ENCODE measurements around the gene SIL1. TPM values are rescaled to one million over a fixed set of nuclear protein-coding genes. Genes with fewer than 3 reads are reported as not detected.
"Not testable (repeated sequence)": the region's sequence is repeated elsewhere in the genome, so short reads cannot be mapped to it uniquely, and the experiment has no call there.

Gene SIL1
- polyA plus RNA-seq, 4 donors: 43.7 to 55.8 (median 50.1) TPM

DNA sequence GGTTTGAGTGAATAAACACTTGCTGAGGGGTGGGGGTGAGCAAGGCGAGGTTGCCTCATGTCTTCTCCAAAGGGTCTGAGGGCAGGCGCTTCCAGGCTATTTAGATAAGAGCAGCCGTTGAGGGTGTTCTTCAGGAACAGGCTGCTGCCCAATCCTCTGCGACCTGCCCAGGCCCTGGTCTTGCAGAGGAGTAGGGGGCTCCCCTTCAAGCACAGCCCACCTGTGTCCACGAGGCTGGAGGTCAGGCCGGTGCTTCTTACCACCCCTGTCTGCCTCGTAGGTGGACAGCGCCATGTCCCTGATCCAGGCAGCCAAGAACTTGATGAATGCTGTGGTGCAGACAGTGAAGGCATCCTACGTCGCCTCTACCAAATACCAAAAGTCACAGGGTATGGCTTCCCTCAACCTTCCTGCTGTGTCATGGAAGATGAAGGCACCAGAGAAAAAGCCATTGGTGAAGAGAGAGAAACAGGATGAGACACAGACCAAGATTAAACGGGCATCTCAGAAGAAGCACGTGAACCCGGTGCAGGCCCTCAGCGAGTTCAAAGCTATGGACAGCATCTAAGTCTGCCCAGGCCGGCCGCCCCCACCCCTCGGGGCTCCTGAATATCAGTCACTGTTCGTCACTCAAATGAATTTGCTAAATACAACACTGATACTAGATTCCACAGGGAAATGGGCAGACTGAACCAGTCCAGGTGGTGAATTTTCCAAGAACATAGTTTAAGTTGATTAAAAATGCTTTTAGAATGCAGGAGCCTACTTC is 264.5 kb downstream of the SIL1 start:
- no peak for DNase-seq (ENCODE audit: low read depth in 4 of 4, low spot score in 2 of 4)

DNA sequence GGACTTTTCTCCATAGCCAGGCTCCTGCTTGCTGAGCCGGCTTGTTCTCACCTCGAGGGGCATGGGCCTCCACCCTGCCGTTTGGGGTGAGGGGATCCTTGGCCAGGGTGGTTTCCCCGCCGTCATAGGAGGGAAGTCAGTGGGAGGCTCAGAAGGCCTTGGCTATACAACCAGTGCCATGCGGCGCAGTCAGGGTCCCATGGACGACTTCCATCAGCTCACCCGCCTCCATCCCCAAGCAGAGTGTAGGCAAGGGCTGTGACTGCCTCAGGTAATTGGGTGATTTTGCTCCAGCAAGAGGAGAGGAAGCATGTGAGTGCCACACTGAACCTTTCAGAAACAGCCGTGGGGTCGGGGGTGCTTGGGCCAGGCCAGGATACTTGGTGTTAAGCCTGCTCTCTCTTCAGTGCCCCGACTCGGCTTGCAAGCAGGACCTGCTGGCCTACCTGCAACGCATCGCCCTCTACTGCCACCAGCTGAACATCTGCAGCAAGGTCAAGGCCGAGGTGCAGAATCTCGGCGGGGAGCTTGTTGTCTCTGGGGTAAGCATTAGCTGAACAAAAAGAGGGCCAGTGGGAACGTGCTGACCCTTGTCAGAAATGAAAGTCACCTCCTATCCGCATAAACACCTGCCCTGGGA is 265.9 kb downstream of the SIL1 start:
- no peak for DNase-seq (ENCODE audit: low read depth in 4 of 4, low spot score in 2 of 4)

DNA sequence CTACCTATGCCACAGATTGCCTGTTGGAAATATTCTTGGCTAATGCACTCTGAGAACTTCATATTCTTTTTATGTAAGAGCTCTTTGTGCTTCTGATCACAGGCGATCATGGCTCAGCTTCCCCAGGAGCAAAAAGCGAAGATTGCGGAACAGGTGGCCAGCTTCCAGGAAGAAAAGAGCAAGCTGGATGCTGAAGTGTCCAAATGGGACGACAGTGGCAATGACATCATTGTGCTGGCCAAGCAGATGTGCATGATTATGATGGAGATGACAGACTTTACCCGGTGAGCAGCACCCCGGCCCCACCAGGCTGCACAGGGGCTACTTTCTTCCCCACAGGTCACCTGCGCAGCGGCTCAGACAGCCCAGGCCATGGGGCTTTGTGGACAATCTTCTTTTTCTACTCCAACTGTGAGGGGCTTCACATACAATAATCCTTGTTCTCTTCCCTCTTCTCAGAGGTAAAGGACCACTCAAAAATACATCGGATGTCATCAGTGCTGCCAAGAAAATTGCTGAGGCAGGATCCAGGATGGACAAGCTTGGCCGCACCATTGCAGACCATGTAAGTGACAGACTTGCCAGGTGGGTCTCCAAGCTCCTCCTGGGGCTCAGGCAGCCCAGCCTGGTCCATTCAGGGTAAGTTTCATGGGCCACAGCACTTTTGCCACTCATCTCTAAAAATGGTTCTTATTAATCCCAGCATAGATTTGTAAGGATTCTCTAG is 267.6 kb downstream of the SIL1 start:
- no peak for DNase-seq (ENCODE audit: low read depth in 4 of 4, low spot score in 2 of 4)

DNA sequence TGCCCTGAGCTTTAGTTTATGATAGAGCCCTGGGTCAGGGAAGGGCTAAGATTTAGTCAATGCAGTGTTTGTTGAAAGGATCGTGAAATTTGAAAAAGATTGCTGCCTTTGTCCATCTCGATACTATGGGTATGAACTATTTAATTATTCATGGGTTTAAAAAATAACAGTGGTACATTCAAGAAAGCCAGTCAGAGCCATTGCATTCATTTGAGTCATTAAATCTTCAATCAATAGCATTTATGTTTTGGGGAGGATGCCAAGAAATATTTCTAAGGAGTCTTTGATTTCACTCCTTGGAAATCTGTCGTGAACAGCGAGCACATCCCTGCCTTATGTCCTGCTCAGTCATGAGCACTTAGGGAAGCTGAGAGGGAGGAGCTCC is 268.6 kb downstream of the SIL1 start:
- no peak for DNase-seq (ENCODE audit: low read depth in 4 of 4, low spot score in 2 of 4)

DNA sequence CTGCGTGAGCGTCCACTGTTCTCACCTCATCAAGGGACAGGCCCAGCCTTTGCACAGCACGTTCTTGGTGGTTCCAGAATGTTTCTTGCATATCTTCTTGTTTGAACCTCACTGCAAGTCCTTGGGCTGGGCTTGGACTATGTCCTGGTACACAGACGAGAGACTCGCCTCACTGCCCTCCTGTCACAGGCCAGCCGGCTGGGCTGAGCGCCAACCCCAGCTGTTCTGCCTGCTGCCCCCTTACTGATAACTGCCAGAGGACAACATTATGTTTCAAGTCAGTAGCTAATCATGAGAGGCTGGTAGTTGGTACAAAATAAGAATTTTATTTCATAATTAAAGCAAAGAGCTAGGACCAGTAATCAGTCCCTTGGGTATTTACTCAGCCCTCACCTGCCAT is 270.2 kb downstream of the SIL1 start:
- no peak for DNase-seq (ENCODE audit: low read depth in 4 of 4, low spot score in 2 of 4)

DNA sequence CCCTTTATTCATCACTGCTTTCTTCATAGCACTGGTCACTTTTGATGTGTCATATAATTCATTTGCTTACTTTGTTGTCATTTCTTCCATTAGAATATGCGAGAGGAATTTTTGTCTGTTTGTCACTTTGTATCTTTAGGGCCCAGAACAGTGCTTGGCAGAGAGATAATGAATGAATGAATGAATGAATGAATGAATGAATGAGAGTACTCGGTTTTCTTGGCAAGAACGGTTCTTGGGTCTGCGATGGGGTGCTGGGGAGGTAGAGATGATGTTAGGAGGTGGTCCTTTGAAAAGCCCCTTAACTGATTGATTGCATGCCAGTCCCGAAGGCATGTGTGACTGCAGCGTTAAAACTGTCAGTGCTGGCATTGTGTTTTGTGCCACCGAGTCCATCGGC is 270.6 kb downstream of the SIL1 start:
- DNase-seq (ENCODE audit: low read depth in 4 of 4, low spot score in 2 of 4): no peak

DNA sequence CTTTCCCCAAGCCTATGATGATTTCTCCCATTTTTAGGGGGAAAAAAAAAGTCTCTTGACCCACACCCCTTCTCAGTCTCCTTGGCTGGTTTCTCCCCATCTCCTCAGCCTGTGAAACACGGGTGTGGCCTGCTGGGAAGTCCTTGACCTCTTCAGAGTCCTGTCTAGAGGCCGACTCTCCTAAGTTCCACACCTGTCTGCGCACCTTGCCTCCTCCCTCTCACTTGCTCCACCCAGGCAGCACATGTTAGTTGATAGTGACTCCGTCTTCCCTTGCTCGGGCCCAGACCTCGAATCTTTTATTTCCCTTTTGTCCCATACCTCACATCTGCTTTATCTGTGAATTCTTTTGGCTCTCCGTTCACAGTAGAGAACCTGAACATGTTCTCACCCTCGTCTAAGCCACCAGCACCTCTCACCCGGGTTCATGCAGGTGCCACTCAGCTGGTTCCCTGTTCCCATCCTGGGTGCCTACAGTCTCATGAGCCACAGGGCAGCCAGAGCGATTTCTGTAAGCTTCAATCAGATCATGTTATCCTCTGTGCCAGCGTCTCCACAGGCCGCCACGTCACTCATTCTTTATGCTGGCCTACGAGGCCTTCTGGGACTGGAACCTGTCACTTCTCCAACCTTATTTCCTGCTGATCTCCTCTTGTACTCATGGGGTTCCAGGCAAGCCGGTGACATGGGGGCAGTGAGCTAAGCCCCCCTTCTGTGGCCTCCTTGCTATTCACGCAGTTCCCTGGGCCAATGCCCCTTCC is 271.3 kb downstream of the SIL1 start:
- no peak for DNase-seq (ENCODE audit: low read depth in 4 of 4, low spot score in 2 of 4)

DNA sequence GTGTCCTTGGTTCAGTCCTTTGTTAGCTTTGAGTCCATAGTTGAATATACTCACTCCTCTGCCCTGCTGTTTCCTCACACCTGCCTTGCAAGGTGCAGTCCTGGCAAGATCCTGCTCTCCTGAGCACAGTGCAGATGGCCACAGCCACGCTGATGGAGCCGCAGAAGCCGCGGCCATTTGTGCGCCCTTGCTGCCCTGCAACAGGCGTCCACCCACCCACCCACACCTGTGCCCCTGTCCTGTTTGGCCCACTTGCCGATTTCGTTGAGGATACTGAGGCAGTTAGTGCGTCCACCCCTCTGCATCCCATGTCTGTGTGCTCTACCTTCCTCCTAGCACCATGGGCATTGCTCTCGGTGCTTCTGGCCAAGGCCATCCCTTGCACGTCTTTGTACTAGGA is 271.9 kb downstream of the SIL1 start:
- DNase-seq (ENCODE audit: low read depth in 4 of 4, low spot score in 2 of 4): no peak

DNA sequence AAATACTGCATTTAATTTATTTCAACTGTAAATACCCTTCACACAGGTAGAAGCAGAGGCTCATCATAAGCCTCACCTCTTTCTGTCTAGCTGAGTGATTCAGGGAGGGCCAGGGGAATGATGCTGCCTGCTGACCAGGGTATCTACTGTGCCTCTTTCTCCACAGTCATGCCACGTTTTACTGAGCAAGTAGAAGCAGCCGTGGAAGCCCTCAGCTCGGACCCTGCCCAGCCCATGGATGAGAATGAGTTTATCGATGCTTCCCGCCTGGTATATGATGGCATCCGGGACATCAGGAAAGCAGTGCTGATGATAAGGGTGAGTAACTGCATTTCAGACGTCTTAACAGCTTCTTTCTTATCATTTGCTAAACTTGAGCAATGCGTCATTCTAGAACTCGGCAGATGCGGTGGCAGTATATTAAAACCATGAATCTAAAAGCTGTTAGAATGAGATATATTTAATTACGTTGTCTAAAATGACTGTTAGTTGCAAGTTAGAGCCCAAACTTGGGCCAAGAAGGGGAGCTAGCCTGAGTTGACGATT is 273.0 kb downstream of the SIL1 start:
- no peak for DNase-seq (ENCODE audit: low read depth in 4 of 4, low spot score in 2 of 4)

DNA sequence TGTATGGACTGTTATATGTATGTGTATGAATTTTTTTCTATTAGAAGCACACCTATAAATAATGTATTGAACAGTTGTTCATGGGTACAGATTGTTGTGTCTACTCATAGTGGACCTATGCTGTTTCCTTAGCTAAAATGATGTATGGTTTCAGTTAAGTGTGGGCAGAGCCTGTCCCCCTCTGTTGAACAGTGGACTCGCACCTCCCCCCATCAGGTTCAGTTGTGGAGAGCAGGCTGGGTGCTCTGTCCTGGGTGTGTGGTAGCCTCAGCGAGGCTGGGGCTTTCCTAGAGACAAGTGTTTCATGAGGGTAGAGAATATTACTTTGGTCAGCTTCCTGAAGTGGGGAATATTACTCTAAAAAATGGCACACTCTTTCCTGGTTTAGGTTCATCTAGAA is 275.7 kb downstream of the SIL1 start:
- DNase-seq (ENCODE audit: low read depth in 4 of 4, low spot score in 2 of 4): no peak

DNA sequence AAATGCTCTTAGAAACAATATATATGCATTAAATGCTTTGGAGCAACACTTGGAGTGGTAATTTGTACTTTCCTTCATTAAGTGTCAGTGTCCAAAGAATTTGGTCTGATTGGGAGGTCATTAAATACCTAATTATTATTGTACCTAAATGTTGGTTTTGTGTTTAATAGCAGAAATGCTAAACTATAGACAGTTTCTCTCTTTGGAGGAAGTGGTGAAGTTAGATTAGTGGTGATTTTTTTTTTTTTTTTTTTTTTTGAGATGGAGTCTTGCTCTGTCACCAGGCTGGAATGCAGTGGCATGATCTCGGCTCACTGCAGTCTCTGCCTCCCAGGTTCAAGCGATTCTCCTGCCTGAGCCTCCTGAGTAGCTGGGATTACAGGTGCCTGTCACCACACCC is 276.8 kb downstream of the SIL1 start:
- not testable (repeated sequence) for DNase-seq (ENCODE audit: low read depth in 4 of 4, low spot score in 2 of 4)

DNA sequence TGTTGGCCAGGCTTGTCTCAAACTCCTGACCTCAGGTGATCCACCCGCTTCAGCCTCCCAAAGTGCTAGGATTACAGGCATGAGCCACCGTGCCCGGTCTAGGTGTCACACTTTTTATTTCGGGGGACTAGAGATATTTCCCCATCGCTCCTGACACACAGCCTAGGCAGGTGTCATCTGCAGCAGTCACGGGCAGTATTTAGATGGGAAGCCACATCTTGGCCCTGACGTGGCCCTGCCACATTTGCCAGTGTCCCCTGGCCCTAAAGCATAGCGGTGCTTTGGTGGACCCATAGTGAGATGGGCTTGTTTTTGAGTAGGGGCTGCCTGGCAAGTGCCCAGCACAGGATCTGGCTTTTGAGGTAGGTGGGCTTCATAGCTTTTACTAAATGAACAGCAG is 278.0 kb downstream of the SIL1 start:
- no peak for DNase-seq (ENCODE audit: low read depth in 4 of 4, low spot score in 2 of 4)

DNA sequence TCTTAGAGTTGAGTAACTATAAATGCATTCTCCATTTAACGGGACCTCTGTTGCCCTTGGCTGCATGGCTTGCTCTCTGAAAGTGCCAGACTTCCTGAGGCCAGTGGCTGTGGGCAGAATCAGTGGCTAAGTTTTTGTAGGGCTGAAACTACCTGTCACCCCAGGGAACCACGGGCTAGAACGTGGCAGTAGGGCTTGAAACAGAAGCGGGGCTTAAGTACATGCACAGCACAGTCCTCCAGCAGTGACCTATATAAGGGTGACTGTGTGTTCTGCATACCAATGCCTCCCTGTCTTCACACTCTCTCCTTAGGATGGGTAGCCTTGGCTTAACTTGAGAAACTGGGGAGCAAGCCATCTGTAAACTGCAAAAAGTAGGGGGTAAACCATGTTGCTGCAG is 279.5 kb downstream of the SIL1 start:
- DNase-seq (ENCODE audit: low read depth in 4 of 4, low spot score in 2 of 4): no peak

DNA sequence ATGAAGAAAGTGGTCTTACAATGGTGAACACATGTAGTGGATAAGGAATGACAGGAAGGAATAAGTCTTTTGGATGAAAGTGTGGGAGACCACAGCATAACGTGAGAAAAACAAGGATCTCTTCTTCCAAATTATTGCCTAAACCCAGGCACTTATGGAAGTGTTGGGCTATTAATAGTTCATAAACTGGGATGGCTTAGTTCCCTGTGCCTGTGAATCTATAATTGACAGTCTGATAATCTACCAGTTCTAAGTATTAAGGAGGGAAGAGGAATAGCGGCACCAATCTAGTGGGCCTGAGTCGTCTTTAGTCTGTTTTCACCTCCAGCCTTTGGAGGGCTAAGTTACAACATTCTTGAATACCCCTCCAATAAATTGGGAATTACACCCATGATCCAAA is 283.8 kb downstream of the SIL1 start:
- no peak for DNase-seq (ENCODE audit: low read depth in 4 of 4, low spot score in 2 of 4)

DNA sequence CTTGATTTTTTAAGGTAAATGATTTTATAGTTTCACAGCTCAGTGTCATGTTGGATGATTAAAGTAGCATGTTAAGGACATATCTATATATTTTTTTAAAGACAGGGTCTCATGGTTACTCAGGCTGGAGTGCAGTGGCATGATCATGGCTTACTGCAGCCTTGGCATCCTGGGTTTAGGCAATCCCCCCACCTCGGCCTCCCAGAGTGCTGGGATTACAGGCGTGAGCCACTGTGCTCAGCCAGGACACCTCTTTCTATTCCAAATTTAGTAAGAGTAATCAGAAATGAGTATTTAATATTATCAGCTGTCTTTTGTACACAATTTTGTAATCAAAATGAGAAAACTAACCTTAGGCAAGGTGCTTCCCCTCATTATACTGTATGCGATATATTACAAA is 284.4 kb downstream of the SIL1 start:
- no peak for DNase-seq (ENCODE audit: low read depth in 4 of 4, low spot score in 2 of 4)

DNA sequence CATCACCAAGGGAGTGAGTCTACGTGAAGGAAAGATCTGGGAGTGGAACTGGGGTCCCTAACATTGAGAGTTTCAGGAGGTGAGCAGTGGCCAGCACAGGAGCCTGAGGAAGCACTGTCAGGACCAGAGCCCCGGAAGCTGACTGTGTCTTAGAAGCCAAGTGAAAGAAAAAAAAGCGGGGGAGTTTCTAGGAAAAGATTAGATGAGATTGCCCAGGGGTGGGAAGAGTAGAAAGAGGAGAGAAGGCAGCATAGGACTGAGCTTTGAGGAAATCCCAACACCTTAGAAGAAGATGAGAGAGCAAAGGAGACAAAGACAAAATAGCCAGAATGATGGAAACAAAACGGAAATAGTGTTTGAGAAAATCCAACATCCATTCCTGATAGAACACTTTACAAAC is 286.1 kb downstream of the SIL1 start:
- DNase-seq (ENCODE audit: low read depth in 4 of 4, low spot score in 2 of 4): no peak

DNA sequence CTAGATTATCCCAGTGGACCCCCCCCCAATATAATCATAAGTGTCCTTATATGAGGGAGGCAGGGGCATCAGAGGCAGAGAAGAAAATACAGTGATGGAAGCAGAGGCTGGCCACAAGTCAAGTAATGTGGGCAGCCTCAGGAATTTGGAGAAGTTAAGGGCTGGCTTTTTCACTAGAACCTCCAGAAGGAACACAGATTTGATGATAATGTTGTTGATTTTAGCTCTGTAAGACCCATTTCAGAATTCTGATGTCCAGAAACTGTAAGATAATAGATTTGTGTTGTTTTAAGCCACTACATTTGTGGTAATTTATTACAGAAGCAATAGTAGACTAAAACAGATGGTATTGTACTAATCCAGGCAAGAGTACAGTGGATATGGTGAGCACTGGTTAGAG is 286.7 kb downstream of the SIL1 start:
- no peak for DNase-seq (ENCODE audit: low read depth in 4 of 4, low spot score in 2 of 4)

DNA sequence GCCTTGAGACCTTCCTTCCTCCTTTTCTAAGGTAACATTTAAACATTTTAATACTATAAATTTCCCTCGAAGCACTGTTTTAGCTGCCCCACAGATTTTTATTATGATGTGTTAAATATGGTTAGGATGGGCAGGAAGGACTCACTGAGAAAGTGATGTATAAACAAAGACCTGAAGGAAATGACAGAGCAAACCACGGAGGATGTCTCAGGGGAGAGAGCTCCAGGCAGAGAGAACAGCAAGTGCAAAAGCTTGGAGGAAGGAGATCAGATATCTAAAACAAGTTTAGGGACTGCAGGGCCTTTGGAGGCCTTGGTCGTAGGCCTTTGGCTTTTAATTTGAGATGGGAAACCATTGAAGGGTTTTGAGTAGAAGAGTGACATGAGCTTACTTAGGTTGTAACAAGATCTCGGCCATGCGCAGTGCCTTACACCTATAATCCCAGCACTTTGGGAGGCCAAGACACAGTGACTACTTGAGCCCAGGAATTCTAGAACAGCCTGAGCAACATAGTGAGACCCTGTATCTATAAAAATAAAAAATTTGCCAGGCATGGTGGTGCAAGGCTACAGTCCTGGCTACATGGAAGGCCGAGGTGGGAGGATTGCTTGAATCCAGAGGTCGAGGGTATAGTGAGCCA is 287.5 kb downstream of the SIL1 start:
- no peak for DNase-seq (ENCODE audit: low read depth in 4 of 4, low spot score in 2 of 4)

DNA sequence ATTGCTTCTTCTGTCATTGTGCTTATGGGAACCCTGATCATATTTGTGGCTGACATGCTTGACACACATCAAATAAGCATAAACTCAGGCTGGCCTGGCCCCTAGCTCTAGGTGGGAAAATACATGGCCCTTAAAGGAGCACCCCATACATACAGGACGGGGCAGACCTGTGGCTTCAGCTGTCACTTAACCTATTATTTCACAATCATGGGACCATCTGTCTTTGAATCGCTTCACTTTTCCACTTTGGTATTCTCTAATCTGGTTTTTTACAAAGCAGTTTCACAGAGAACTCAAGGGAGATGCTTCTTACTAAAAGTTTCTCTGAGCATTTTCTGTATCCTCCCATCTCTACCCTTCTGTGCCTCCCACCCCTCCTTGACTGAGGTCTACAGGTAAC is 288.4 kb downstream of the SIL1 start:
- DNase-seq (ENCODE audit: low read depth in 4 of 4, low spot score in 2 of 4): no peak

DNA sequence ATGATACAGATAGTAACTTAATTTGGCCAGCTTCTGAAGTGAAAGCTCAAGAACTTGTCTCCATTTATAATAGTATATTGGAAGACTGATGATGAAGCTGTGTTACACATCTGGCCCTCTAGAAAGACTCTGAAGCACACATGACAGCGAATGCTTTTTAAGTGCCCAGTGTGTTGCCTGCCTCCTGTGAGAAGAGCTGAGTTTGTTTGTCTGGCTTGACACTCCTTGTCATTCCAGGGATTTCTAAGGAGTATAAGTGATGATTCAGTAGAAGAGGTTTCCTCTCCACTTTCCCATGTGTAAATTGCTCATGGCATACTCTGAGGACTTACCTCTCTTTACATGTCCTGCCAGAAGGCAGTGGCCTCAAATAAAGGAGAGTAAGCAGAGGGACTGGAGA is 292.6 kb downstream of the SIL1 start:
- no peak for DNase-seq (ENCODE audit: low read depth in 4 of 4, low spot score in 2 of 4)

All from left renal cortex interstitium (tissue), 4 donors.